AG04450 (cell line): Measurements from ENCODE around the gene THRB. TPM values are rescaled to one million over a fixed set of nuclear protein-coding genes. Genes with fewer than 3 reads are reported as not detected.

ENCODE experiments used
- CTCF ChIA-PET: fragments of 300-600, 350-600 bp; formaldehyde crosslinking; extraction: SDS; loops from one replicate; lab custom pipeline; 2022; ENCODE audit warnings: antibody characterized with exemption, inconsistent platforms; lab: Charles Lee
- POLR2A ChIA-PET: fragments of 350-600 bp; formaldehyde crosslinking; extraction: SDS; loops from one replicate; lab custom pipeline; 2021; ENCODE audit warnings: antibody characterized with exemption, inconsistent platforms; lab: Yijun Ruan, JAX
- DNase-seq: peaks from one replicate; pipeline ENCODE4 v3.0.0-alpha.2; 2011; ENCODE audit warnings: low read depth, low spot score
- H3K27ac ChIP-seq: one replicate; pipeline ENCODE4 v1.5.1; 2012; ENCODE audit warnings: low read depth, low read length, control low read depth
- H3K27me3 ChIP-seq: one replicate; pipeline ENCODE4 v1.6.0; 2012; ENCODE audit warnings: low read length; ENCODE audit not compliant: control insufficient read depth, insufficient read depth
- H3K4me3 ChIP-seq: 2 replicates; pipeline ENCODE4 v1.5.1; 2011; ENCODE audit warnings: mild to moderate bottlenecking, low read depth, low read length, control low read depth
- H3K9me3 ChIP-seq: 2 replicates; pipeline ENCODE4 v1.5.1; 2012; ENCODE audit warnings: low read length; ENCODE audit not compliant: control insufficient read depth, insufficient read depth
- CTCF ChIP-seq: IDR thresholded peaks from 2 replicates; pipeline ENCODE4 v1.5.1; 2011; ENCODE audit warnings: low read depth, low read length, control low read depth, inconsistent platforms
- polyA plus RNA-seq: library from polyadenylated mRNA; depleted of rRNA; stranded (reverse); fragments of >200 nt; gene quantifications from 2 replicates; pipeline ENCODE4 v1.2.3, GENCODE V29; 2011

The THRB gene
- polyA plus RNA-seq, 1 experiment: 0.02 TPM

GRCh38 chr3:24225385-24225950, 269.2 kb downstream of the THRB start:
- ChIA-PET CTCF (interaction anchor here (0.5 to 2.2 kb wide), 7 partner anchors 12 to 595 kb away, joined by 3 to 16 read pairs (median 5); no protein-coding TSS in a partner anchor), POLR2A (no interaction called here)
- no peaks in the 10 kb centered on the region for H3K9me3 ChIP-seq
- no peak overlapping the region for H3K27ac ChIP-seq
- no peak for TF ChIP-seq CTCF
- no peak overlapping the region for H3K4me3 ChIP-seq
- peaks cover 5% of the 10 kb centered on the region for H3K27me3 ChIP-seq
- DNase-seq: no peak

GRCh38 chr3:24224666-24225384, 269.8 kb downstream of the THRB start:
- Histone ChIP-seq H3K9me3 (no peaks in the 10 kb centered on the region), H3K27ac (no peak overlapping the region), H3K27me3 (peaks cover 5% of the 10 kb centered on the region), H3K4me3 (no peak overlapping the region)
- CTCF ChIA-PET: interaction anchor here (0.5 to 2.2 kb wide), 7 partner anchors 13 to 594 kb away, joined by 3 to 16 read pairs (median 5); no protein-coding TSS in a partner anchor
- POLR2A ChIA-PET: no interaction called here
- no peak for TF ChIP-seq CTCF
- DNase-seq: no peak

- POLR2A ChIA-PET: no interaction called here
- no peak for DNase-seq
- CTCF ChIA-PET: interaction anchor here (1.0 to 1.1 kb wide), 2 partner anchors 36 to 223 kb away, joined by 3 to 4 read pairs; no protein-coding TSS in a partner anchor
- Histone ChIP-seq H3K9me3 (no peaks in the 10 kb centered on the region), H3K4me3 (no peak overlapping the region), H3K27me3 (no peaks in the 10 kb centered on the region), H3K27ac (no peak overlapping the region)
- no peak for TF ChIP-seq CTCF
Observed at GRCh38 chr3:24222165-24222805, 272.4 kb downstream of the THRB start.

- TF ChIP-seq CTCF: no peak
- Histone ChIP-seq H3K4me3 (no peak overlapping the region), H3K27ac (no peak overlapping the region), H3K9me3 (no peaks in the 10 kb centered on the region), H3K27me3 (no peaks in the 10 kb centered on the region)
- POLR2A ChIA-PET: no interaction called here
- CTCF ChIA-PET: interaction anchor here (0.7 to 1.8 kb wide), 5 partner anchors 16 to 355 kb away, joined by 3 to 9 read pairs (median 3); no protein-coding TSS in a partner anchor
- DNase-seq: peak; percentile 68
Observed at GRCh38 chr3:24220859-24221657, 273.6 kb downstream of the THRB start.
